NCI-H2081 treated with DMSO at 0.1 percent for 48 hours (cell line): Measurements from ENCODE around the gene METRNL.
"Not testable (repeated sequence)": the region's sequence is repeated elsewhere in the genome, so short reads cannot be mapped to it uniquely, and the experiment has no call there.

Experiments
- DNase-seq: peaks from one replicate; lab custom pipeline; 2025; lab: John Stamatoyannopoulos, UW

METRNL gene

GRCh38 chr17:83052241-83052564 lies 27.2 kb upstream of the METRNL start:
- DNase-seq = no peak

- no peak for DNase-seq
Observed at GRCh38 chr17:83053021-83053681, 26.3 kb upstream of the METRNL start.

GRCh38 chr17:83053739-83054451 lies 25.5 kb upstream of the METRNL start:
- DNase-seq = no peak

- DNase-seq = no peak
Observed at GRCh38 chr17:83054518-83055125, 24.8 kb upstream of the METRNL start.

- not testable (repeated sequence) for DNase-seq
Observed at GRCh38 chr17:83055176-83055575, 24.2 kb upstream of the METRNL start.

GRCh38 chr17:83055911-83056582 lies 23.4 kb upstream of the METRNL start:
- DNase-seq = no peak

- DNase-seq = no peak
Observed at GRCh38 chr17:83056583-83057396, 22.6 kb upstream of the METRNL start.

- no peak for DNase-seq
Observed at GRCh38 chr17:83057397-83057761, 22.0 kb upstream of the METRNL start.

GRCh38 chr17:83057793-83058265 lies 21.6 kb upstream of the METRNL start:
- DNase-seq = no peak

- no peak for DNase-seq
Observed at GRCh38 chr17:83058266-83058798, 21.1 kb upstream of the METRNL start.

GRCh38 chr17:83061586-83061985 lies 17.8 kb upstream of the METRNL start:
- no peak for DNase-seq

- no peak for DNase-seq
Observed at GRCh38 chr17:83062011-83062817, 17.2 kb upstream of the METRNL start.

- no peak for DNase-seq
Observed at GRCh38 chr17:83062818-83063671, 16.4 kb upstream of the METRNL start.

- no peak for DNase-seq
Observed at GRCh38 chr17:83064021-83064731, 15.2 kb upstream of the METRNL start.

GRCh38 chr17:83064732-83065659 lies 14.4 kb upstream of the METRNL start:
- no peak for DNase-seq

- DNase-seq = no peak
Observed at GRCh38 chr17:83065660-83066542, 13.5 kb upstream of the METRNL start.

GRCh38 chr17:83066543-83066890 lies 12.9 kb upstream of the METRNL start:
- not testable (repeated sequence) for DNase-seq
